C4-2B (cell line): ENCODE measurements around the gene RETN.
A peak's percentile ranks its signal among the peaks of the same experiment; 100 is the strongest.

ENCODE experiments used
- H3K27ac ChIP-seq: fragments of 450-650 bp; 2 replicates; pipeline ENCODE4 v1.5.1; 2017
- ZFX ChIP-seq: fragments of 450-650 bp; IDR thresholded peaks from 2 replicates; pipeline ENCODE4 v1.6.1; 2017
- TF ChIP-seq, protein P1 (sequence below): fragments of 450-650 bp; conservative IDR thresholded peaks from 2 replicates; pipeline ENCODE4 v1.5.1; 2017; ENCODE audit warnings: mild to moderate bottlenecking

RETN gene

DNA sequence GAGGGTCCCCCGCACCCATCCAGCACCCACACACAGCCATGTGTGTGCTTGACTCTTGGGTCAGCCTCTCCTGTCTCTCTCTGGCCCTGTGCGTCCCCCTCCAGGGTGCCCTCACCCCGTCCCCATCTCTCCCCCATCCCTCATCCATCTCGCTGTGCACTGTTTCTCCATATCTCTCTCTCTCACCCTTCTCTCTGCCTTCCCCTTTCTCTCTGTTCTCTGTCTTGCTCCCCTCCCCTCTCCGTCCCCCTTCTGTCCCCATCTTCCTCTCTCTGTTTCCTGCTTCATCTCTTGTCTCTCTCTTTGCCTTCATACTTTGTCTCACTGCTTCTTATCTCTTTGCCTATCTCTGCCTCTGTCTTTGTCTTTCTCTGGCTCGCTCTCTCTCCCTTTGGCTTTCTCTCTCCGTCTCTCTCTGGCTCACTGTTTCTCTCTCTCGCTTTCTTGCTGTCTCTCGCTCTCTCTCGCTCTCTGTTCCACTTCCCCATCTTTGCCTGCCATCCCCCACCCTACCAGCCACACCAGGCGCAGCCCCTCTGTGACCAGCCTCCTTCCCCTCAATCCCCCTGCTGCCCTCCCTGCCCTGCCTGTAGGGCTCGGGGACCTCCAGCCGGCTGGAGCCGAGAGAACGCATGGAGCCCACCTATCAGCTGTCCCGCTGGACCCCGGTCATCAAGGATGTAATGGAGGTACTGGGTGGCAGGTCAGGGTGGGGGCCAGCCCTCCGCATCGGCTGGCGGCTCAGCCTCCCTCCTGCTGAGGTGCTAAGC lies 23.0 kb upstream of the RETN start:
- H3K27ac ChIP-seq = no peak overlapping the region
- TF ChIP-seq, protein P1, sequence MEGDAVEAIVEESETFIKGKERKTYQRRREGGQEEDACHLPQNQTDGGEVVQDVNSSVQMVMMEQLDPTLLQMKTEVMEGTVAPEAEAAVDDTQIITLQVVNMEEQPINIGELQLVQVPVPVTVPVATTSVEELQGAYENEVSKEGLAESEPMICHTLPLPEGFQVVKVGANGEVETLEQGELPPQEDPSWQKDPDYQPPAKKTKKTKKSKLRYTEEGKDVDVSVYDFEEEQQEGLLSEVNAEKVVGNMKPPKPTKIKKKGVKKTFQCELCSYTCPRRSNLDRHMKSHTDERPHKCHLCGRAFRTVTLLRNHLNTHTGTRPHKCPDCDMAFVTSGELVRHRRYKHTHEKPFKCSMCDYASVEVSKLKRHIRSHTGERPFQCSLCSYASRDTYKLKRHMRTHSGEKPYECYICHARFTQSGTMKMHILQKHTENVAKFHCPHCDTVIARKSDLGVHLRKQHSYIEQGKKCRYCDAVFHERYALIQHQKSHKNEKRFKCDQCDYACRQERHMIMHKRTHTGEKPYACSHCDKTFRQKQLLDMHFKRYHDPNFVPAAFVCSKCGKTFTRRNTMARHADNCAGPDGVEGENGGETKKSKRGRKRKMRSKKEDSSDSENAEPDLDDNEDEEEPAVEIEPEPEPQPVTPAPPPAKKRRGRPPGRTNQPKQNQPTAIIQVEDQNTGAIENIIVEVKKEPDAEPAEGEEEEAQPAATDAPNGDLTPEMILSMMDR = no peak
- TF ChIP-seq ZFX = no peak

DNA sequence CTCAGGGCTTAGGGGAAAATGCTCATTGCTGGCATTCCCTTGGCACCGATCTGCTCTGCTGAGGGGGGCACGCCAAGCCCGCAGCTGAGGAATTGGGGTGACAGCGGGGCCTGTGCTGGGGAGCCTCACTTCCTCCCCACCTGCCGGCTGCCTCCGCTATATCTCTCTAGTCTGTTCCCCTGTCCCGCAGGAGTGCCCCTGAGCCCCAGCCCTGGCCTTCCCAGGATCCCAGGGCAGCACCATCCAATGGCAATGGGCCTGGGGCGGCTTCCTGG lies 22.5 kb upstream of the RETN start:
- no peak overlapping the region for H3K27ac ChIP-seq
- TF ChIP-seq, protein P1 = no peak
- no peak for TF ChIP-seq ZFX

DNA sequence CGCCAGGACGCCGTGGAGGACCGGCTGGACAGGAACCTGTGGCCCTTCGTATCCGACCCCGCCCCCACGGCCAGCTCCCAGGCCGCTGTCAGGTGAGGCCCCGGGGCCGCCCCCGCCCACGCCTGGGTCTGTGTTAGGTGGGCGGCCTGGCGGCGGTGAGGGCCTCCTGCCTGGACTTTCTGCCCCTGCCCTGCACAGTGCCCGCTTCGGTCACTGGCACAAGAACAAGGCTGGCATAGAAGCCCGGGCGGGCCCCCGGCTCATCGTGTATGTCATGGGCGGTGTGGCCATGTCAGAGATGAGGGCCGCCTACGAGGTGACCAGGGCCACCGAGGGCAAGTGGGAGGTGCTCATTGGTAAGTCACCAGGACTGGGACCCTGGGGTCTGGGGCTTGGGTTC lies 21.7 kb upstream of the RETN start:
- TF ChIP-seq ZFX = no peak
- TF ChIP-seq, protein P1 = no peak
- no peak overlapping the region for H3K27ac ChIP-seq

DNA sequence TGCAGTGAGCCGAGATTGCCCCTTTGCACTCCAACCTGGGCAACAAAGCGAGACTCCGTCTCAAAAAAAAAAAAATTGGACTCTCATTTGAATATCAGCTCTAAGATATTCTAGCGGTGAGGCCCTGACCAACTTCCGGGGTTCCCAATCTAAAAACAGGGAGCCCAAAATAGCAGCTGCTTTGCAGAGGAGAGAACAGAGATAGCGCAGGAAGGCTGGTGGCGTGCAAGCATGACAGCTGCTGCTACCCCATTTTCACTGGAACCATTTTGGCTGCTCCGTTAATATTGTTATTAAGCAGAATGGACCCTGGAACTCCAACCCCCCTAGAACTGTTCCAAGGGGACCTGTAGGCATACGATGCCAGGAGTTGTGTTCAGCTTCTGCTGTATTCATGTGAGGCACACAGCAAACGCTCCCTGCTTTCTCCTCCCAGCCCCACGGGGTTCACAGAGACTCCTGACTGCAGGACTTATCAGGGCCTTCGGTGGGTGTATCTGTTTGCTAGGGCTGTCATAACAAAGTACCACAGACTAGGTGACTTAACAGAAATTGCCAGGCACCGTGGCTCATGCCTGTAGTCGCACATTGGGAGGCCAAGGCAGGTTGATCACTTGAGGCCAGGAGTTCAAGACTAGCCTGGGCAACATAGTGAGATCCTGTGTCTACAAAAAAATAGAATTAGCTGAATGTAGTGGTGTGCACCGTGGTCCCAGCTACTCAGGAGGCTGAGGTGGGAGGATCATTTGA lies 20.4 kb upstream of the RETN start:
- TF ChIP-seq, protein P1 = no peak
- no peak for TF ChIP-seq ZFX
- H3K27ac ChIP-seq = peak overlapping the region; percentile 6; the same call in 1 of the 2 replicates

DNA sequence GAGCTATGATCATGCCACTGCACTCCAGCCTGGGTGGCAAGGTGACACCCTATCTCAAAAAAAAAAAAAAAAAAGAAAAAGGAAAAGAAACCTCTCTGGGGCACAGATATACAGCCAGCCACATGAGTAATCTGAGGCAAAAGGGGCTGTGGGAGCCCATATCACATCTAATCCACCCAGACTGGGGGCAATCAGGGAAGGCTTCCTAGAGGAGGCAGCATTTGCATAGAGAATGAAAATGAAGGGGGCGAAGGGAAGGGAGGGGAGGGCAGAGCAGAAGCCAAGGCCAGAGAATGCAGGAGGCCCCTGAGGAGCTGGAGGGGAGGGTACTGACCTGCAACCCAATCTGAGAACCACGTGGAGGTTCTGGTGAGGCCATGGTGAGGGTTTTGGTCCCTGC lies 18.7 kb upstream of the RETN start:
- TF ChIP-seq, protein P1 = no peak
- TF ChIP-seq ZFX = no peak
- no peak overlapping the region for H3K27ac ChIP-seq

DNA sequence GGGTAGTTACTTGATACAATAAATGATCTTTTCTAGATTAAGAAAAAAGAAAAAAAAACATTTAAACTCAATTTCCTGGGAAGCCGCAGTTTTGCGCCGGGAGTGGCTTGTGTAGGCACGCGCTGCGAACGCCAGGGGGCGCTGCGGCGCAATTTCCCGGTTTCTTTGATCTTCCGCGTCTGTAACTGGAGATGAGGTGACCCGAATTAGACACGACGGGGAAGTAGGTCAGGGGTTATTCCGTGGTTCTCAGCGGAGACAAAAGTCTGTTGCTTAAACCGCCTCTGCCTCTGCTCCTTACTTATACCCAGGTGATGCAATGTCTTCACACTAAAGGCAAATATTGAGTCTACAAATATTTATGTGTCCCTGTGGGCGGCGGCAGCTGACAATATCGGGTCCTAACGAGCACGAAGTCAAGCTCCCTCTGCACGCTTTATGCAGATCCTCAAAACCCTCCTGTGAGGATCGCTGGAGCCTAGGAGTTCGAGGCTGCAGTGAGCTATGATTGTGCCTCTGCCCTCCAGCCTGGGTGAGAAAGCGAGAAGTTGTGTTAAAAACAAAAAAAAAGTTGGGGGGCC lies 16.7 kb upstream of the RETN start:
- no peak for TF ChIP-seq ZFX
- TF ChIP-seq, protein P1 = peak; percentile 99
- peak overlapping the region; percentile 81 for H3K27ac ChIP-seq

DNA sequence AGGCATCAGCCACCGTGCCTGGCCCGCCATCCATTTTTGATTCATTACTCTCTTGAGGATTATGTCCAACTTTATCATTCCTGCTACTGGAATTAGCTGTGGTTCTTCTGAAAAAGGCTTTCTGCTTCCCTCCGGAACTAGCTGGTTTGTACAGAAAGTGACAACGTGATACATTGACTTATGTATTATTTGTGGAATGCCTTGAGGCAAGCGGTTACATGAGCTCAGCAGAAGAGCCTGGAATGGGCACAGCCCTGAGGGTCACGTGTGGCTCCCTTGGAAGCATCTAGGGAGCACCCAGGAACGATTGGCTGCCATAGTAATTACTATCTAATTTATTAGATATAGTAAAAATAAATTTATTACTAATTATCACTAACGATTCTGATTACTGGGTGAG lies 14.4 kb upstream of the RETN start:
- no peak for TF ChIP-seq ZFX
- TF ChIP-seq, protein P1 = no peak
- no peak overlapping the region for H3K27ac ChIP-seq
